AG09319 (cell line): Measurements from ENCODE around the gene COG4.
"Not testable (repeated sequence)": the region's sequence is repeated elsewhere in the genome, so short reads cannot be mapped to it uniquely, and the experiment has no call there.

ENCODE experiments used
- DNase-seq: peaks from one replicate; pipeline ENCODE4 v3.0.0-alpha.2; 2010; ENCODE audit warnings: low read depth; ENCODE audit errors: extremely low read depth
- CTCF ChIP-seq: IDR thresholded peaks from 2 replicates; pipeline ENCODE4 v1.5.1; 2011; ENCODE audit warnings: low read depth, mild to moderate bottlenecking, inconsistent platforms, low read length, moderate library complexity

COG4 gene

DNA sequence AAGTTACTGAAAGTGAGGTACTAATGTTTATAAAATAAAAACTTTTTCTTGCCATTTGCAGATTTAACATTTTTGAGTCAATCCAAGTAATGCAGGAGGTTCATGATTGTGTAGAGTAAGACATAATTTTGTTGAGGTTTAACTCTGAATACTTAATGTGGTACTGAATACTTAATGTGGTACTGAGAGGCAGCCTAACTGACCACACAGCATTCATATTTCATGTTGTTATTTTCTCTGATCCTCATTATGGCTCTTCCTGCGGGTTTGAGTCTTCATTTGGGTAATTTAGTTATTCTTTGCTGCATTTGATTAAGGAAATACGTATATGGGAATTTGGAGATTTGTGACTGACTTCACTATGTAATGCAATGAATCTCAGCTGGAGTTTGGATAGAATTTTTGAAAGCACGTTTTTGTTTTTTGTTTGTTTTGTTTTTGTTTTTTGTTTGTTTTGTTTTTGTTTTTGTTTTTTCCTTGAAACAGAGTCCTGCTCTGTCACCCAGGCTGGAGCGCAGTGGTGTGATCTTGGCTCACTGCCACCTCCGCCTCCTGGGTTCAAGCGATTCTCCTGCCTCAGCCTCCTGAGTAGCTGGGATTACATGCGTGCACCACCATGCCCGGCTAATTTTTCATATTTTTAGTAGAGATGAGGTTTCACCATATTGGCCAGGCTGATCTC is 4.1 kb upstream of the COG4 start:
- TF ChIP-seq CTCF: no peak
- no peak for DNase-seq

- DNase-seq: no peak
- no peak for TF ChIP-seq CTCF
These were observed 3.0 kb upstream of the COG4 start for GRCh38 chr16:70526403-70526802.

DNA sequence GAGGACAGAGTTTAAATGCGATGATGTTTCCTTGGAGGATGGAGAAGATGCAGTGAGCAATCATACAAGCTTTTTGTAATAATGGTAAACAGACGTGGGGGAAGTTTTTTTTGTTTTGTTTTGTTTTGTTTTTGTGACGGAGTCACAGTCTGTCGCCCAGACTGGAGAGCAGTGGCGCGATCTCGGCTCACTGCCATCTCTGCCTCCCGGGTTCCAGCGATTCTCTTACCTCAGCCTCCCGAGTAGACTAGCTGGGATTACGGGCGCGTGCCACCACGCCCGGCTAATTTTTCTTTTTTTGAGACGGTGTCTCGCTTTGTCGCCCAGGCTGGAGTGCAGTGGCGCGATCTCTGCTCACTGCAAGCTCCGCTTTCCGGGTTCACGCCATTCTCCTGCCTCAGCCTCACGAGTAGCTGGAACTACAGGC is 1.1 kb upstream of the COG4 start:
- not testable (repeated sequence) for DNase-seq

GRCh38 chr16:70523743-70524398 is 517 bp upstream of the COG4 start, which contains the start of gene SF3B3:
TSS of gene SF3B3 (plus strand) at chr16:70523816. CDS start at chr16:70526657, 2,841 bp downstream.
- DNase-seq: peak; percentile 30
- no peak for TF ChIP-seq CTCF

DNA sequence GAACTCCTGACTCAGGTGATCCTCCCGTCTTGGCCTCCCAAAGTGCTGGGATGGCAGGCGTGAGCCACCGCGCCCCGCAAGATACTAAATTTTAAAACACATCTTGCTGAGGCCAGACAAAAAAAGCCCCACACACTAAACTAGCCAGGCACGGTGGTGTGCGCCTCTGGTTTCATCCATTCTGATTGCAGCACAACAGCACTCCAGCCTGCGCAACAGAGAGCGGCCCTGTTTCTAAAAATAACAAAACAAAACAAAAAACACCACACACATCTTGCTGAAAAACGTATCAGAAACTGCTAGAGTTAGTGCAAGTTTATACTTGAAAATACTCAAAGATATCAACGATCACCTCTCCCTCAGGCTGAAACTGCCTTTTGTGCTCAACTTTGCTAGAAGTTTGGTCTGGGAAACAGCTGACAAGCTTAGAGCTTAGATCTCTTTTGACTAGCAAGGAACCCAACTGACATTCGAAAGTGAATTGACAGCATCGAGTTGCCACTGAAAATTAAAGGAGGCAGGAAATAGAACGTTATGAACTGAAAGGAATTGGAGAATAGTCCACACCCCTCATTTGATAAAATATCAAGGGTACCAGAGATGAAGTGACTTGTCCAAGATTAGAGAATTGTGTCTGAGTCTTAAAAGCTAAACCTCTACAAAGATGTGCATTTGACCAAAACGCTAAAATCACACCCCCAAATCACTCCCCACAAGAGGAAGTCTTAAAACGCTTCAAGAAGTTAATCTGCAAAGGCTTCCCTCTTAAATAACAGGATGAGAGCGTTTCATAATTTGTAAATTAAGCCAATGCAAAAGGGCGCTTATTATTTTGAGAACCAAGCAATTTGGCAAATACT is 908 bp downstream of the COG4 start:
- DNase-seq: no peak
- no peak for TF ChIP-seq CTCF

DNA sequence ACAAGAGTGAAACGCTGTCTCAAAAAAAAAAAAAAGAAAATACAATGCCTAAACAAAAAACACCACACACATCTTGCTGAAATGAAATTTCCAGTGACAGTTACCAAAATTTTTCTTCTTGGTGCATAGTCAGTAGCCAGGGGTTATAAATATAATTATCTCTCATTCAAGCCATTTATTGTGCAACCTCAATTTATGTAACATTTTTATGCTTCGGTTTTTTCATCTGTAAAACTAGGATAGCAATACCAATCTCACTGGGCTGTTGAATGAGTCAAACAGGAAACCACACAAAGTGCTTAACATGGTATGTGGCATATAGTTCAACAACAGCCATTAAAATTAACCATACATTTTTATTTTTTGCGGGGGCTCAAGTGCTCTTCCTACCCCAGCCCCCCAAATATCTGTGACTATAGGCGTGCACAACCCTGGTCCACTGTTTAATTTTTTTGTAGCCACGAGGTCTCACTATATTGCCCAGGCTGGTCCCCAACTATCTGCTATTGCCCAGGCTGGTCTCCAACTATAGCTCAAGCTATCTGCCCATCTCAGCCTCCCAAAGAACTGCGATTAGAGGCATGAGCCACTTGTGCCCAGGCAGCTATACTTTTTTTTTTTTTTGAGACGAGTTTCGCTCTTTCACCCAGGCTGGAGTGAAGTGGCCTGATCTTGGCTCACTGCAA is 2.6 kb downstream of the COG4 start:
- DNase-seq: no peak
- no peak for TF ChIP-seq CTCF

- no peak for TF ChIP-seq CTCF
- DNase-seq: no peak
These were observed 10.9 kb downstream of the COG4 start for GRCh38 chr16:70512456-70512855.
